LNCAP (cell line): ENCODE measurements around the gene RANBP1.

Experiments used
- CTCF ChIP-seq: fragments of 450-650 bp; IDR thresholded peaks from 2 replicates; pipeline ENCODE4 v1.5.1; 2017; ENCODE audit warnings: mild to moderate bottlenecking

Gene RANBP1

GRCh38 chr22:20132686-20133246, 16.9 kb downstream of the RANBP1 start:
- TF ChIP-seq CTCF: no peak

GRCh38 chr22:20133930-20134549, 18.1 kb downstream of the RANBP1 start:
- no peak for TF ChIP-seq CTCF

- TF ChIP-seq CTCF: no peak
These were observed 19.4 kb downstream of the RANBP1 start for GRCh38 chr22:20135265-20135664.

GRCh38 chr22:20135806-20136602, 20.1 kb downstream of the RANBP1 start:
- no peak for TF ChIP-seq CTCF

- TF ChIP-seq CTCF: no peak
These were observed 20.6 kb downstream of the RANBP1 start for GRCh38 chr22:20136603-20136873.

- TF ChIP-seq CTCF: no peak
These were observed 21.2 kb downstream of the RANBP1 start for GRCh38 chr22:20137113-20137512.

GRCh38 chr22:20137671-20138416, 21.9 kb downstream of the RANBP1 start:
- no peak for TF ChIP-seq CTCF
